Measurements from ENCODE around the gene TNFRSF1A.
A peak's percentile ranks its signal among the peaks of the same experiment; 100 is the strongest.

TNFRSF1A gene

DNA sequence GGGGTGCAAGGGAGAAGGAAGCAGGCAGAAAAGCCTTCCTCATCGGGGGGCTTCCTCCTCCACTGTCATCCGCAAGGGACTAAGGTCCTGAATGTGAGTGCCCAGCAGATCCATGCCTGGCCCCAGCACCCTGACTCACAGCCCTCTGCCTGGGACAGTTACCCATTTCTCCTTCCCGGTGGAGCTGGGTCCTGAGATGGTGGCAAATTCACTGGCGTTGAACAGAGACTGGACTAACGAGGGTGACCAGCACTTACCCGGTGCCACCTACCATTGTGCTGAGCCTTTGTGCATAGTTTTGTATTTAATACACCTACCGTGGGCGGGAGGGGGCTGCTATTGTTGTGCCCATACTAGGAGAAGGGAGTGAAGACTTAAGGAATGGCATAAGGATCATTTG lies 62.2 kb downstream of the TNFRSF1A start:
- Mint-ChIP-seq H3K4me3 (no peak overlapping the region), H3K36me3 (no peaks in the 10 kb centered on the region), H3K27me3 (peaks cover 76% of the 10 kb centered on the region), H3K9me3 (no peaks in the 10 kb centered on the region), H3K4me1 (peaks cover 6% of the 10 kb centered on the region), H3K27ac (no peak overlapping the region)
- no peak for ATAC-seq

DNA sequence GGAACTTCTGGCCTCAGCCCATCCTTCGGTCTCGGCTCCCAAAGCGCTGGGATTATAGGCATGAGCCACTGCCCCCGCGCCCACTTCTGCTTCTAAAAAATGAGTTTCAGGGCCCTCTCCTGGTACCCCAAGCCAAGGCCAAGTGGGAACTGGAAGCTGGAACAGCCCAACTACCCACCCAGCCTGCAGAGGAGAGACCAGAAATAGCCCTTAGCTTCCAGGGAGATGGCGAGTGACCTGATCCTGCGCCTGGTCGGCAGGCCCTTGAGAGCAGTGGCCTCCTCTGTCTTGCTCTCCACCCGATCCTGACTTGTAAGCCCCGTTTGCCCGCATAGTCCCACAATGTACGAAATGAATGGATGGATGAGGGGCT lies 62.6 kb downstream of the TNFRSF1A start:
- H3K4me1 Mint-ChIP-seq = peaks cover 6% of the 10 kb centered on the region
- H3K9me3 Mint-ChIP-seq = no peaks in the 10 kb centered on the region
- no peak overlapping the region for H3K27ac Mint-ChIP-seq
- peaks cover 76% of the 10 kb centered on the region for H3K27me3 Mint-ChIP-seq
- ATAC-seq = no peak
- H3K36me3 Mint-ChIP-seq = no peaks in the 10 kb centered on the region
- H3K4me3 Mint-ChIP-seq = peak overlapping the region; percentile 49

Data from stimulated activated memory B cell treated with anti-CD40 and anti-IgM and Interleukin-4, amounts not matched to agents 10 μg/mL and 1 μg/mL and 100 μg/mL, for 72 hours (primary cell).